Natural killer cell (primary cell): ENCODE data around the gene PCDHA2. TPM values are rescaled to one million over a fixed set of nuclear protein-coding genes. Genes with fewer than 3 reads are reported as not detected.

Experiments
- ATAC-seq, 3 donors: fragments of 150-1000 bp in 2 of 3; fragments of 200-7000 bp in 1 of 3; cut with Tn5 transposase; 1 replicate in 1 of 3; 2 replicates in 2 of 3; pipeline ENCODE4 v1.10.0; 2021; ENCODE audit warnings: mild to moderate bottlenecking in 2 of 3, moderate library complexity in 2 of 3
- DNase-seq, 2 donors: peaks; one replicate each; pipeline versions ENCODE4 v3.0.0 to v3.0.0-alpha.2; 2013 to 2021; ENCODE audit warnings: mixed read lengths in 1 of 2
- H3K27ac ChIP-seq: one replicate; pipeline ENCODE4 v1.5.1; 2013; ENCODE audit warnings: mild to moderate bottlenecking, low read length
- H3K27me3 ChIP-seq: one replicate; pipeline ENCODE4 v1.6.1; 2013; ENCODE audit warnings: low read length; ENCODE audit not compliant: control insufficient read depth, insufficient read depth
- H3K36me3 ChIP-seq: one replicate; pipeline ENCODE4 v1.6.1; 2013; ENCODE audit warnings: low read length; ENCODE audit not compliant: control insufficient read depth, insufficient read depth
- H3K4me1 ChIP-seq: one replicate; pipeline ENCODE4 v1.6.1; 2013; ENCODE audit warnings: low read length; ENCODE audit not compliant: control insufficient read depth, insufficient read depth
- H3K4me3 ChIP-seq: one replicate; pipeline ENCODE4 v1.5.1; 2013; ENCODE audit warnings: low read length
- H3K9me3 ChIP-seq: one replicate; pipeline ENCODE4 v1.6.1; 2013; ENCODE audit warnings: low read length; ENCODE audit not compliant: control insufficient read depth, insufficient read depth
- H3K27ac Mint-ChIP-seq, 2 donors: one replicate each; pipeline ENCODE4 v1.8.0; 2022; ENCODE audit warnings: mild to moderate bottlenecking in 2 of 2, mixed read lengths in 2 of 2, moderate library complexity in 1 of 2
- H3K27me3 Mint-ChIP-seq, 2 donors: one replicate each; pipeline ENCODE4 v1.8.0; 2022; ENCODE audit warnings: low read depth in 2 of 2, mixed read lengths in 2 of 2
- H3K36me3 Mint-ChIP-seq: one replicate; pipeline ENCODE4 v1.8.0; 2022; ENCODE audit warnings: mixed read lengths
- H3K4me1 Mint-ChIP-seq, 2 donors: one replicate each; pipeline ENCODE4 v1.8.0; 2022; ENCODE audit warnings: mixed read lengths in 2 of 2
- H3K4me3 Mint-ChIP-seq: one replicate; pipeline ENCODE4 v1.8.0; 2022; ENCODE audit warnings: mild to moderate bottlenecking, moderate library complexity, mixed read lengths
- H3K9me3 Mint-ChIP-seq, 2 donors: one replicate each; pipeline ENCODE4 v1.8.0; 2022; ENCODE audit warnings: mixed read lengths in 2 of 2
- CTCF ChIP-seq: fragments of 200-600 bp; IDR thresholded peaks from one replicate; pipeline ENCODE4 v1.8.0; 2022; ENCODE audit warnings: antibody characterized with exemption
- whole genome bisulfite sequencing: methylation state at CpG from one replicate; pipeline ENCODE4 v1.1.7; 2013; ENCODE audit warnings: missing lambda C conversion rate; ENCODE audit not compliant: insufficient coverage; 5-methylcytosine and 5-hydroxymethylcytosine counted together
- intact Hi-C: fragments of 100-400 bp; cut with micrococcal nuclease; formaldehyde crosslinking; loops from one replicate; pipeline ENCODE4 v1.14.2; 2022
- total RNA-seq, 4 donors: library from RNA; stranded (reverse); fragments of 120-200 nt in 1 of 4; gene quantifications; one replicate each; pipeline versions ENCODE4 v1.2.3 to v1.2.4, GENCODE V29; 2013 to 2022

Gene PCDHA2
- total RNA-seq, result not detected
- not detected for total RNA-seq (2013)

GRCh38 chr5:140794595-140795258, at the start of gene PCDHA2:
Gene PCDHA2, plus strand, starts transcription at chr5:140794852.
- Mint-ChIP-seq H3K4me1 (no peaks in the 10 kb centered on the region), H3K27me3 (peaks cover 11 to 19% of the 10 kb centered on the region in 2 donors), H3K27ac (no peak within 1 kb of the TSS), H3K4me3 (no peak within 1 kb of the TSS), H3K9me3 (peaks cover 3 to 6% of the 10 kb centered on the region in 2 donors), H3K36me3 (peaks cover 20% of the 10 kb centered on the region)
- intact Hi-C loops, result no loop called here
- no peak within 1 kb of the TSS for H3K4me3 ChIP-seq
- no peak for ATAC-seq
- H3K27me3 ChIP-seq, result peaks cover 10% of the 10 kb centered on the region
- H3K27ac ChIP-seq, result no peak within 1 kb of the TSS
- WGBS, result 31% methylated on average over 27 of the region's 27 CpGs
- peaks cover 15% of the 10 kb centered on the region for H3K9me3 ChIP-seq
- H3K36me3 ChIP-seq, result no peaks in the 10 kb centered on the region
- no peak for TF ChIP-seq CTCF
- no peaks in the 10 kb centered on the region for H3K4me1 ChIP-seq
- DNase-seq, result no peak

GRCh38 chr5:140753561-140753960, 41.1 kb upstream of the PCDHA2 start:
- DNase-seq (no peak), ATAC-seq (no peak)
- H3K9me3 ChIP-seq, result peaks cover 11% of the 10 kb centered on the region
- no peaks in the 10 kb centered on the region for H3K4me1 ChIP-seq
- intact Hi-C loops, result no loop called here
- no peak overlapping the region for H3K27ac ChIP-seq
- peaks cover 0 to 11% of the 10 kb centered on the region in 2 donors for H3K27me3 Mint-ChIP-seq
- no peaks in the 10 kb centered on the region for H3K36me3 ChIP-seq
- H3K4me3 Mint-ChIP-seq, result no peak overlapping the region
- no peak for TF ChIP-seq CTCF
- peaks cover 35% of the 10 kb centered on the region for H3K36me3 Mint-ChIP-seq
- H3K4me1 Mint-ChIP-seq, result no peaks in the 10 kb centered on the region
- H3K27ac Mint-ChIP-seq, result no peak overlapping the region
- peaks cover 25 to 34% of the 10 kb centered on the region in 2 donors for H3K9me3 Mint-ChIP-seq
- H3K4me3 ChIP-seq, result no peak overlapping the region
- 75% methylated on average over 5 of the region's 5 CpGs for WGBS
- H3K27me3 ChIP-seq, result no peaks in the 10 kb centered on the region

GRCh38 chr5:140764177-140764973, 30.3 kb upstream of the PCDHA2 start:
- H3K27ac ChIP-seq, result no peak overlapping the region
- Mint-ChIP-seq H3K4me3 (no peak overlapping the region), H3K27me3 (no peaks in the 10 kb centered on the region), H3K4me1 (no peaks in the 10 kb centered on the region), H3K9me3 (peaks cover 12 to 30% of the 10 kb centered on the region in 2 donors), H3K27ac (no peak overlapping the region), H3K36me3 (peaks cover 42% of the 10 kb centered on the region)
- H3K9me3 ChIP-seq, result peaks cover 36% of the 10 kb centered on the region
- H3K27me3 ChIP-seq, result no peaks in the 10 kb centered on the region
- DNase-seq (no peak), ATAC-seq (no peak)
- intact Hi-C loops, result no loop called here
- H3K4me3 ChIP-seq, result no peak overlapping the region
- no peak for TF ChIP-seq CTCF
- WGBS, result no CpG with 5 or more reads among the region's 2 CpGs
- H3K4me1 ChIP-seq, result no peaks in the 10 kb centered on the region
- H3K36me3 ChIP-seq, result no peaks in the 10 kb centered on the region
